GM23338 (cell line): ENCODE data around the gene CCNY.

Experiments used
- CTCF ChIP-seq, 2 experiments: fragments of 200-600 bp in 1 of 2; sonication (generic) in 1 of 2; conservative IDR thresholded peaks; 2 replicates each; pipeline versions ENCODE4 v1.5.1 to v1.6.1; 2016 to 2017; ENCODE audit warnings: antibody characterized with exemption in 2 of 2, low read depth in 2 of 2, mild to moderate bottlenecking in 2 of 2, moderate library complexity in 1 of 2
- EZH2 ChIP-seq: fragments of 200-600 bp; sonication (generic); IDR thresholded peaks from one replicate; pipeline ENCODE4 v1.8.0; 2017; ENCODE audit warnings: antibody characterized with exemption, mild to moderate bottlenecking, low read depth; ENCODE audit not compliant: unreplicated experiment
- JUNB ChIP-seq: IDR thresholded peaks from one replicate; pipeline ENCODE4 v1.6.1; 2016; ENCODE audit warnings: antibody characterized with exemption; ENCODE audit not compliant: unreplicated experiment
- TF ChIP-seq, protein P1 (sequence below): IDR thresholded peaks from one replicate; pipeline ENCODE4 v1.6.1; 2018; ENCODE audit warnings: antibody characterized with exemption; ENCODE audit not compliant: unreplicated experiment

DNA sequence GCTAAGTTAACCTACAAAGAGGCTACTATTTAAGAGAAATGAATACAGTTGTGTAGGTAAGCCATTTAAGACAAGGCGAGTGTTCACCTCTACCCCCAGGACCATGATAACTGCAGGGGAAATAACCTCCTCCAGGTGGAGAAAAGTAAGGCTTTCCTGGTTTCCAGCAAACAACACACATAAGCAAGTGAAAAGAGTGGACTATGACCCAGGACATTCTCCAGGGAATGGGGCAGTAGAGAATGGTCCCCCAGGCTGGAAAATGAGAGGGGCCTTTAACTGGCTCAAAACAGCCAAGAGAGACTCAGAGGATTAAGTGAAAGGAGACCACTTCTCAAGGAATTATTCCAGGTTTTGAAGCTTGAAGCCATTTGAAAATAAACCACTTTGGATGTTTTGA is 167.8 kb downstream of the CCNY start:
- TF ChIP-seq CTCF (conservative IDR thresholded peaks at IDR 0.05; ENCODE audit: low read depth in 2 of 2) (no peak), EZH2 (no peak), JUNB (no peak)
- TF ChIP-seq, protein P1, sequence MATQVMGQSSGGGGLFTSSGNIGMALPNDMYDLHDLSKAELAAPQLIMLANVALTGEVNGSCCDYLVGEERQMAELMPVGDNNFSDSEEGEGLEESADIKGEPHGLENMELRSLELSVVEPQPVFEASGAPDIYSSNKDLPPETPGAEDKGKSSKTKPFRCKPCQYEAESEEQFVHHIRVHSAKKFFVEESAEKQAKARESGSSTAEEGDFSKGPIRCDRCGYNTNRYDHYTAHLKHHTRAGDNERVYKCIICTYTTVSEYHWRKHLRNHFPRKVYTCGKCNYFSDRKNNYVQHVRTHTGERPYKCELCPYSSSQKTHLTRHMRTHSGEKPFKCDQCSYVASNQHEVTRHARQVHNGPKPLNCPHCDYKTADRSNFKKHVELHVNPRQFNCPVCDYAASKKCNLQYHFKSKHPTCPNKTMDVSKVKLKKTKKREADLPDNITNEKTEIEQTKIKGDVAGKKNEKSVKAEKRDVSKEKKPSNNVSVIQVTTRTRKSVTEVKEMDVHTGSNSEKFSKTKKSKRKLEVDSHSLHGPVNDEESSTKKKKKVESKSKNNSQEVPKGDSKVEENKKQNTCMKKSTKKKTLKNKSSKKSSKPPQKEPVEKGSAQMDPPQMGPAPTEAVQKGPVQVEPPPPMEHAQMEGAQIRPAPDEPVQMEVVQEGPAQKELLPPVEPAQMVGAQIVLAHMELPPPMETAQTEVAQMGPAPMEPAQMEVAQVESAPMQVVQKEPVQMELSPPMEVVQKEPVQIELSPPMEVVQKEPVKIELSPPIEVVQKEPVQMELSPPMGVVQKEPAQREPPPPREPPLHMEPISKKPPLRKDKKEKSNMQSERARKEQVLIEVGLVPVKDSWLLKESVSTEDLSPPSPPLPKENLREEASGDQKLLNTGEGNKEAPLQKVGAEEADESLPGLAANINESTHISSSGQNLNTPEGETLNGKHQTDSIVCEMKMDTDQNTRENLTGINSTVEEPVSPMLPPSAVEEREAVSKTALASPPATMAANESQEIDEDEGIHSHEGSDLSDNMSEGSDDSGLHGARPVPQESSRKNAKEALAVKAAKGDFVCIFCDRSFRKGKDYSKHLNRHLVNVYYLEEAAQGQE, result no peak
